ENCODE data around the gene FAM3B.

GRCh38 chr21:41393876-41394465 lies 77.4 kb downstream of the FAM3B start:
- no peak for TF ChIP-seq CTCF (IDR thresholded peaks at IDR 0.05)
- no peak for TF ChIP-seq POLR2A (IDR thresholded peaks at IDR 0.05)

Measured in lower leg skin (tissue), 3 donors.